Cerebellar nuclear complex (tissue), 1 donor: Measurements from ENCODE around the gene ZNF493.
A peak's percentile ranks its signal among the peaks of the same experiment; 100 is the strongest.

ENCODE experiments used
- DNase-seq, 2 experiments: peaks; one replicate each; lab custom pipeline; 2025; lab: John Stamatoyannopoulos, UW

The ZNF493 gene

GRCh38 chr19:21396893-21397572 is at the start of gene ZNF493:
TSS of gene ZNF493 (plus strand) at chr19:21397133. CDS start at chr19:21397238, 105 bp downstream.
- peak; percentile 34 to 93 for DNase-seq

- no peak for DNase-seq
These were observed 44.1 kb upstream of the ZNF493 start for GRCh38 chr19:21352830-21353229.

GRCh38 chr19:21358768-21359451 is 38.0 kb upstream of the ZNF493 start, which contains the start of gene ZNF738:
TSS of gene ZNF738 (plus strand) at chr19:21359000. CDS start at chr19:21359141, 141 bp downstream.
- DNase-seq, result peak; percentile 61 to 94

- no peak for DNase-seq
These were observed 34.6 kb upstream of the ZNF493 start for GRCh38 chr19:21362291-21362690.

- DNase-seq, result no peak
These were observed 12.9 kb upstream of the ZNF493 start for GRCh38 chr19:21383980-21384582.

GRCh38 chr19:21396121-21396520 is 812 bp upstream of the ZNF493 start:
- no peak for DNase-seq

GRCh38 chr19:21398851-21399250 is 1.9 kb downstream of the ZNF493 start:
- no peak for DNase-seq

GRCh38 chr19:21402303-21402985 is 5.5 kb downstream of the ZNF493 start:
- no peak for DNase-seq

- DNase-seq, result no peak
These were observed 13.2 kb downstream of the ZNF493 start for GRCh38 chr19:21410166-21410565.

- DNase-seq, result no peak
These were observed 25.3 kb downstream of the ZNF493 start for GRCh38 chr19:21422244-21422643.

GRCh38 chr19:21423057-21424041 is 26.4 kb downstream of the ZNF493 start:
- DNase-seq, result no peak

GRCh38 chr19:21430675-21431074 is 33.7 kb downstream of the ZNF493 start:
- DNase-seq, result no peak

- no peak for DNase-seq
These were observed 35.7 kb downstream of the ZNF493 start for GRCh38 chr19:21432590-21432989.

GRCh38 chr19:21434516-21434915 is 37.6 kb downstream of the ZNF493 start:
- no peak for DNase-seq

- DNase-seq, result no peak
These were observed 38.1 kb downstream of the ZNF493 start for GRCh38 chr19:21434967-21435544.

GRCh38 chr19:21439201-21439751 is 42.3 kb downstream of the ZNF493 start:
- no peak for DNase-seq

GRCh38 chr19:21440321-21440720 is 43.4 kb downstream of the ZNF493 start:
- DNase-seq, result no peak

GRCh38 chr19:21451187-21451586 is 54.3 kb downstream of the ZNF493 start:
- DNase-seq, result no peak

GRCh38 chr19:21454901-21455300 is 58.0 kb downstream of the ZNF493 start:
- no peak for DNase-seq

- no peak for DNase-seq
These were observed 63.8 kb downstream of the ZNF493 start for GRCh38 chr19:21460686-21461085.

- DNase-seq, result no peak
These were observed 65.6 kb downstream of the ZNF493 start for GRCh38 chr19:21462540-21462939.
